ENCODE results near the gene CLPTM1. TPM values are rescaled to one million over a fixed set of nuclear protein-coding genes. Genes with fewer than 3 reads are reported as not detected.

Gene CLPTM1, protein sequence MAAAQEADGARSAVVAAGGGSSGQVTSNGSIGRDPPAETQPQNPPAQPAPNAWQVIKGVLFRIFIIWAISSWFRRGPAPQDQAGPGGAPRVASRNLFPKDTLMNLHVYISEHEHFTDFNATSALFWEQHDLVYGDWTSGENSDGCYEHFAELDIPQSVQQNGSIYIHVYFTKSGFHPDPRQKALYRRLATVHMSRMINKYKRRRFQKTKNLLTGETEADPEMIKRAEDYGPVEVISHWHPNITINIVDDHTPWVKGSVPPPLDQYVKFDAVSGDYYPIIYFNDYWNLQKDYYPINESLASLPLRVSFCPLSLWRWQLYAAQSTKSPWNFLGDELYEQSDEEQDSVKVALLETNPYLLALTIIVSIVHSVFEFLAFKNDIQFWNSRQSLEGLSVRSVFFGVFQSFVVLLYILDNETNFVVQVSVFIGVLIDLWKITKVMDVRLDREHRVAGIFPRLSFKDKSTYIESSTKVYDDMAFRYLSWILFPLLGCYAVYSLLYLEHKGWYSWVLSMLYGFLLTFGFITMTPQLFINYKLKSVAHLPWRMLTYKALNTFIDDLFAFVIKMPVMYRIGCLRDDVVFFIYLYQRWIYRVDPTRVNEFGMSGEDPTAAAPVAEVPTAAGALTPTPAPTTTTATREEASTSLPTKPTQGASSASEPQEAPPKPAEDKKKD
- total RNA-seq = 37.8 and 38.0 TPM in 2 replicates

DNA sequence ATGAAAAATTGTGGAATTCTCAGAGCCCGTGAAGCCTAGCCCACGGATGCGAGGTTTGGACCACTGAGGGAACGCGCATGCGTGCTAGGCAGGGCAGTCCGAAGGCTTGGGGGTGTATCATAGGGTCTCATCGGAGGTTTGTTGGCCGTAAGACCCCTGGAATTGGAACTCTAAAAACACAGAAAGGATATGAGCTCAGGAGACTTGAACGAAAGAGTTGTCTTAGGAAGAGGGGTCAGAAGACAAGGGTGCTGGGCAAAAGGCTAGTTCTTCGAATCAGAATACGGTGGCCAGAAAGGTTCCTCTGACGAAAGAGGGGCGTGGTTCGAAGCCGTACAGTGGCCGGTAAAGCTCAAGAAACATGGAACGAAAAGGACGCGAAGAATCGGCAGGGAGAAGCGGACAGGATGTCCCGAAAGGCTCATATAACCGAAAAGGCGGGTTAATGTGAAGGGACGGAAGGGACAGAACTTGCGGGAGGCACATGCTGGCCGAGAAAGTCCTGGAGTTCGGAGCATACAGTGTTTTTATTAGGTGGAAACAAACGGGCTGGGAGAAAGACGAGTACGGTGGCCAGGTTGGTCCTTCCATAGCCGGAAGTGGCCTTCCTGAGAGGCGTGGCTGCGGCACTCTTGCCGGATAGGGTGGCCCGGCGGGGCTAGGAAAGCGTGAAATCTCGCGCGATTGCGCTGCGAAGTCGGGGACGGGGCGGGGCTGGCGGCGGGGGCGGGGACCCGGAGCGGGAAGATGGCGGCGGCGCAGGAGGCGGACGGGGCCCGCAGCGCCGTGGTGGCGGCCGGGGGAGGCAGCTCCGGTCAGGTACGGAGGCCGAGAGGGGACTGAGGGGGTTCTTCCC is at the start of gene CLPTM1:
Gene CLPTM1 (plus strand): TSS at position 732 of the 856 bp plus-strand sequence. CDS start 16 bp downstream, at position 748.

DNA sequence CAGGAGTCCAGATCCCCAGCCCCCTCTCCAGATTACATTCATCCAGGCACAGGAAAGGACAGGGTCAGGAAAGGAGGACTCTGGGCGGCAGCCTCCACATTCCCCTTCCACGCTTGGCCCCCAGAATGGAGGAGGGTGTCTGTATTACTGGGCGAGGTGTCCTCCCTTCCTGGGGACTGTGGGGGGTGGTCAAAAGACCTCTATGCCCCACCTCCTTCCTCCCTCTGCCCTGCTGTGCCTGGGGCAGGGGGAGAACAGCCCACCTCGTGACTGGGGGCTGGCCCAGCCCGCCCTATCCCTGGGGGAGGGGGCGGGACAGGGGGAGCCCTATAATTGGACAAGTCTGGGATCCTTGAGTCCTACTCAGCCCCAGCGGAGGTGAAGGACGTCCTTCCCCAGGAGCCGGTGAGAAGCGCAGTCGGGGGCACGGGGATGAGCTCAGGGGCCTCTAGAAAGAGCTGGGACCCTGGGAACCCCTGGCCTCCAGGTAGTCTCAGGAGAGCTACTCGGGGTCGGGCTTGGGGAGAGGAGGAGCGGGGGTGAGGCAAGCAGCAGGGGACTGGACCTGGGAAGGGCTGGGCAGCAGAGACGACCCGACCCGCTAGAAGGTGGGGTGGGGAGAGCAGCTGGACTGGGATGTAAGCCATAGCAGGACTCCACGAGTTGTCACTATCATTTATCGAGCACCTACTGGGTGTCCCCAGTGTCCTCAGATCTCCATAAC is 49.6 kb upstream of the CLPTM1 start, which contains the start of gene APOE:
Gene APOE (plus strand): TSS at position 360 of the 724 bp plus-strand sequence. CDS start 829 bp downstream, outside the sequence.

DNA sequence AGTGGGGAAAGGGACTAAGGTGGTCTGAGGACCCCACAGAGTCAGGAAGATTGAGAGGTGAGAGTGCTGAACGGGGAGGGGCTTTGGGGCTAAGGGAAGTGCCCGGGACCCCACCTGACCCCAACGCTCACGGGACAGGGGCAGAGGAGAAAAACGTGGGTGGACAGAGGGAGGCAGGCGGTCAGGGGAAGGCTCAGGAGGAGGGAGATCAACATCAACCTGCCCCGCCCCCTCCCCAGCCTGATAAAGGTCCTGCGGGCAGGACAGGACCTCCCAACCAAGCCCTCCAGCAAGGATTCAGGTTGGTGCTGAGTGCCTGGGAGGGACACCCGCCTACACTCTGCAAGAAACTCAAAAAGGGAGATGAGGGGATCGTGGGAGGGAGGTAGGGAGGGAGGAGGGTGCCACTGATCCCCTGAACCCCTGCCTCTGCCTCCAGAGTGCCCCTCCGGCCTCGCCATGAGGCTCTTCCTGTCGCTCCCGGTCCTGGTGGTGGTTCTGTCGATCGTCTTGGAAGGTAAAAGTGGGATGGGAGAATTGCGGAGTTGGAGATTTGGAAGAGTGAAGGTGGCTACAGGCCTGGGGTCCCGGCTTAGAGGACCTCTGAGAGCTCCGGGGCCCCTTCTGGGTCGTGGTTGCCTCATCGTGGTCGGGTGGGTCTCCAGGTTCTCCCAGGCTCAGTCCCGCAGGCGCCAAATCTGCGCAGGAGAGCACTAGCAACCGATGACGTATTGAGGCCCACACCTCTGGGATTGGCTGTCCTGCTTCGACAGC is 40.6 kb upstream of the CLPTM1 start, which contains the start of gene APOC1:
Gene APOC1 (plus strand): TSS at position 176 of the 774 bp plus-strand sequence. CDS start 284 bp downstream, at position 460.

DNA sequence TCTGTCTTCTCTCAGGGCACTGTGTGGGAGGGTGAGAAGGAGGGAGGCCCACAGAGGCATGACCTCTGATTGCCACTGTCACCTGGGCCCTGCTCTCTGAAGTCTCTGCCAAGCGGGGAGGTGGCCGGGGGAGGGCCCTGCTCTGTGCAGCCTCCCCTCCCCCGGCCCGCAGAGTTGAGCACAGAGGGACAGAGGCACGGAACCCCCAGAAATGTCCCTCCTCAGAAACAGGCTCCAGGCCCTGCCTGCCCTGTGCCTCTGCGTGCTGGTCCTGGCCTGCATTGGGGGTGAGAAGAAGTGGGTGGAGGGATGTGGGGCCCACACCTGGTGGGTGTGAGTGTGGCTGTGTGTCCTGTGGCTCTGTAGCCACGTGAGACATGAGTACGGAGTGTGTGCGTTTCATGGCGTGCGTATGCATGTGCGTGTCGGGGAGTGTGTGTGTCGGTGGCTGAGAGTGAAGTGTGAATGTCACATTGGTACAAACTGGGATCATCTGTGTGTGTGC is 13.1 kb upstream of the CLPTM1 start, which contains the start of gene APOC4:
Gene APOC4 (plus strand): TSS at position 171 of the 505 bp plus-strand sequence. CDS start 41 bp downstream, at position 212.

DNA sequence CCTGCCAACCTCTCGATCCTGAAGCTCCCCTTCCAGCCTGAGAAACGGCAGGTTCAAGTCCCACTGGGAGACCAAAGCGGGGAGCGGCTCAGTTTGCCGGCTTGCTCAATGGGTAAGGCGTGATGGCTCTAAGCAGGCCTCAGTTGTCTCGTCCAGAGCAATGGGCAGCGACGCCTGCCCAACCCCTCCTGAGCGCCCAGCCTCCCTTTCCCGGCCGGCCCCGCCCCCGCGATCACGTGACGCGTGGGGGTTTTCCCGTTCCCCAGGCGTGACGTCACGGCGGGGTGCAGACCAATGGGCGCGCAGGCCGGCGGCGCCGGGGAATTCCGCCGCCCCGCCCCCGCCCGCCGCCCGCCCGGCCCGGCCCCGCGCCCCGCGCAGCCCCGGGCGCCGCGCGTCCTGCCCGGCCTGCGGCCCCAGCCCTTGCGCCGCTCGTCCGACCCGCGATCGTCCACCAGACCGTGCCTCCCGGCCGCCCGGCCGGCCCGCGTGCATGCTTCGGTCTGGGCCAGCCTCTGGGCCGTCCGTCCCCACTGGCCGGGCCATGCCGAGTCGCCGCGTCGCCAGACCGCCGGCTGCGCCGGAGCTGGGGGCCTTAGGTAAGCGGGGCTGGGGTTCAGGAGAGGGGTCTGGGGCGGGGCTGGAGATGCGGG is 46.0 kb downstream of the CLPTM1 start, which contains the start of gene RELB:
Gene RELB (plus strand): TSS at position 378 of the 653 bp plus-strand sequence. CDS start 116 bp downstream, at position 494.

DNA sequence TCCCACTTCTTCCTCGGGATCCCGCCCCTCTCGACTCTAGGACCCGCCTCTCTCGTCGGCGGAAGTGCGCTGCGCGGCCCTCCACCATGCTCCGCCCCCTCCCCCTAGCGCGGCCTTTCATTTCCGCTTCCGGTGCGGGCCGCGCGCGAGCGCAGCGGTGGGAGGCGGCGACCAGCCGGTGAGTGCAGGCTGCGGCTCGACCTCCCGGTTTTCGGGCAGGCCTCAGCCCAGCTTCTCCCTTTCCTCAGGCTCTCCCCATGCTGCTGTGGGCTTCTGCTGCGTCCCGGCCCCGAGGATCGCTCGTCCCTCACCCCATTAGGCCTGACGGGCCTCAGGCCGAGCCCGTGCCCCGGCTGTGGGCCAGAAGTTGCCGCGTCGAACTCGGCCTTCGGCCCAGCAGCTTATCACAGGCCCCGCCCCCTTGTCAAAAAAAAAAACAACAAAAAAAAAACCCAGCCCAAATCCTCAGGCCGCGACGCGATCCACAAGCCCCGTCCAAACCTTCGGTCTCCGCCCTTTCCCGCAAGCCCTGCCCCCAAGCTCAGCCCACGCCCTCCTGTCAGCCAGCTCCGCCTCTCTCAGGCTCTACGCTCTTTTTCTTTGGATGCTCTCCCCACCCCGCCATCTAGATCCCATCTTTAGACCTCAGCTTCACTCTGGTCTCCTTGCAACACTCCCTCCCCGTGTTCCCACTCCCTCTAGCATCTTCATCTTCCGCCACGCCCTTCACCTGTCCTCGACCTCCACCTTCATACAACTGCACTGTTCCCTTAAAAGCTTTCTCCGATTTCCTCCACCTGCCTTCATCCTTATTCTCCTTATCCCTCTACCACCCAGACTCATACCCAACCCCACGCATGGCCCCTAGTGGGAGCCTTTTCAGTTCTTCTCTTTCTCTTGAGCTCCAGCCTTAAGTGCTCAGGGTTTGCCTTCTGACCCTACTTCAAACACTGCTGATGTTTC is 84.0 kb downstream of the CLPTM1 start, which contains the start of gene CLASRP:
Gene CLASRP (plus strand): TSS at position 115 of the 963 bp plus-strand sequence. CDS start 1,168 bp downstream, outside the sequence.

Other genes starting within 250 kb of the CLPTM1 start
- gene BCL3, start 206.7 kb upstream of the CLPTM1 start, total RNA-seq = 8.2 and 11.6 TPM in 2 replicates
- gene CBLC, start 177.5 kb upstream of the CLPTM1 start, total RNA-seq = not detected in 2 replicates
- 7.3 and 30.0 TPM in 2 replicates for gene BCAM, start 146.3 kb upstream of the CLPTM1 start, total RNA-seq
- 51.3 and 58.1 TPM in 2 replicates for gene NECTIN2, start 109.1 kb upstream of the CLPTM1 start, total RNA-seq
- 24.0 and 42.1 TPM in 2 replicates for gene TOMM40, start 64.1 kb upstream of the CLPTM1 start, total RNA-seq
- 0.50 and 2.2 TPM in 2 replicates for gene APOE, start 49.6 kb upstream of the CLPTM1 start, total RNA-seq
- 0.56 and 0.79 TPM in 2 replicates for gene APOC1, start 40.8 kb upstream of the CLPTM1 start, total RNA-seq
- not detected in 2 replicates for gene APOC4, start 13.1 kb upstream of the CLPTM1 start, total RNA-seq
- not detected in 2 replicates for gene APOC2, start 9.3 kb upstream of the CLPTM1 start, total RNA-seq
- gene RELB, start 46.1 kb downstream of the CLPTM1 start, total RNA-seq = 3.3 and 3.5 TPM in 2 replicates
- gene CLASRP, start 83.7 kb downstream of the CLPTM1 start, total RNA-seq = 11.5 and 12.9 TPM in 2 replicates
- gene ZNF296, start 121.1 kb downstream of the CLPTM1 start, total RNA-seq = 0.25 TPM in 1 of 2 replicates, not detected in the other
- 9.5 and 11.6 TPM in 2 replicates for gene GEMIN7, start 123.9 kb downstream of the CLPTM1 start, total RNA-seq
- 19.6 and 20.3 TPM in 2 replicates for gene PPP1R37, start 137.8 kb downstream of the CLPTM1 start, total RNA-seq
- 0.06 and 0.26 TPM in 2 replicates for gene NKPD1, start 205.6 kb downstream of the CLPTM1 start, total RNA-seq
- 6.5 and 7.5 TPM in 2 replicates for gene TRAPPC6A, start 222.9 kb downstream of the CLPTM1 start, total RNA-seq
- 2.8 and 3.5 TPM in 2 replicates for gene BLOC1S3, start 223.4 kb downstream of the CLPTM1 start, total RNA-seq